HG03060 (cell line): Measurements from ENCODE around the gene CGB1.
"Not testable (repeated sequence)": the region's sequence is repeated elsewhere in the genome, so short reads cannot be mapped to it uniquely, and the experiment has no call there.

Source experiments
- ATAC-seq: cut with Tn5 transposase; IDR thresholded peaks from one replicate; pipeline ENCODE4 v1.9.1; 2021; ENCODE audit warnings: low read depth, moderate number of reproducible peaks; ENCODE audit not compliant: unreplicated experiment

The CGB1 gene

GRCh38 chr19:49036815-49037214, at the start of gene CGB1:
Gene CGB1 (minus strand): TSS chr19:49036895. CDS start chr19:49036711, 184 bp downstream.
- ATAC-seq, result not testable (repeated sequence)

DNA sequence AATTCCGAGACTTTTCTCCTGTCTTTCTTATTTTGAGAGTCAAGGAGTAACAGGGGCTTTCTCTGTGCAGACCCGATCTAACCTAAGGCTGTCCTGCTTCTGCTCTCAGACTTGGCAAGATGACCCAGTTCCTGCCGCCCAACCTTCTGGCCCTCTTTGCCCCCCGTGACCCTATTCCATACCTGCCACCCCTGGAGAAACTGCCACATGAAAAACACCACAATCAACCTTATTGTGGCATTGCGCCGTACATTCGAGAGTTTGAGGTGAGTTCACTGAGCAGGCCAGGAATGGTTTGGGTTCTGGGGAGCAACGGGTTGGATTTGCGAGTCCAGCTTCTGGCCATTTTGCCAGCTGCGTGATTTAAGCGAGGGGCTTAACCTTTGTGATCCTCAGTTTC, 49.6 kb upstream of the CGB1 start:
- no peak for ATAC-seq

DNA sequence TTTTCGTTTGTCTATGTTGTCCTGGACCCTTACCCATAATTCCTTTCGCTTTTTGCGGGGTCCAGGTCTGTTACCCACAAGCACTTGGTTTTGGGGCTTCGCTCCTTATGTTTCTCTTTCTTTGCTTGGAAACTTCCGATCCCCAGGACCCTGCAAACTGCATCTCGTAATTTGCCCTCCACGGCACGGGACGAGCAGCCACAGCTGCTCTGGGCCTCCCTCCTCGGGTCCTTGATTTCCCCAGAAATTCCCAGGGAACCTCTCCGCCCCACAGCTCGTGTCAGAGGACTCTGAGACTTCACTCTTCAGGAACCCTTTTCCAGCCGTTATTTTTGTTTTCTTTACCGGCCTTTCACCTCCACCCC, 49.2 kb upstream of the CGB1 start:
- ATAC-seq, result no peak

DNA sequence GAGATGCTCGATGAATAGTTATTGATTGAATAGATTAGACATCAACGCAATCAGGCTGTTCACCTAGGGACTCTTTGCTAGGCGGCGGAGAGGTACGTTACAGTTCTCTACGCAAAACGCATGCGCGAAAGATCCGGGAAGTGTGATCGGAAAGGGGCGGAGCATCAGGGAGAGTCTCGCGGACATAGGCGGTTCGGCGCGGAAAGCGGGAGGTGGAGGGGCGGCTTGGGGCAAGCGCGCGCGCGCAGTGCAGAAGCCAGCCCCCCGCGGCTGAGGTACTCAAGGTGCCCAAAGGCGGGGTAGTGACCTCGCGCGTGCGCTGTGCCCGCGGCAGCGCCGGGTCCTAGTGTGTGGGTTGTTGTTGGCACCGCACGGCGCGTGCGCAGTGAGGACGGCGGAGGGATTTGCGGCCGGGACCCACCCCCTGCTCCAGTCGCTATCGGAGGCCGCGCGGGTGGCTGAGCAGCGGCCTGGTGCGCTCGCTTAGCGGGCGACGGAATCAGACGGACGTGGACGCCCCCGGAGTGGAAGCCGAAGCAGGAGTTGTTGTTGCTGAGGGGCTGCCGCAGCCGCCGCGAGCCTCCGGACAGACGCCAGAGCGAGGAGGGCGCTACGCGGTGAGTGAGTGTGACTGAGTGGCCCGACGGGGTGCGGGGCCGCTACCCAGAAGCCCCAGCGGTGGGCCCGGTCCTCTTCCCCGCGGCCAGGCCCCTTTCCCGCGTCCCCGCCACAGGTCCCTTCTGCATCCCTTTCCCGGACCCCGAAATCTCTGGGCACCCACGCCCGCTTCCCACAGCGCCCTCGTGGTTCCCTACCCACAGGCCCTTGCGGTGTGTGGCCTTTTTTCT, 48.5 kb upstream of the CGB1 start, which contains the start of gene SNRNP70:
Gene SNRNP70, plus strand, starts transcription at position 432 of the 848 bp plus-strand sequence. CDS start 964 bp downstream, outside the sequence.
- peak; percentile 85 for ATAC-seq

DNA sequence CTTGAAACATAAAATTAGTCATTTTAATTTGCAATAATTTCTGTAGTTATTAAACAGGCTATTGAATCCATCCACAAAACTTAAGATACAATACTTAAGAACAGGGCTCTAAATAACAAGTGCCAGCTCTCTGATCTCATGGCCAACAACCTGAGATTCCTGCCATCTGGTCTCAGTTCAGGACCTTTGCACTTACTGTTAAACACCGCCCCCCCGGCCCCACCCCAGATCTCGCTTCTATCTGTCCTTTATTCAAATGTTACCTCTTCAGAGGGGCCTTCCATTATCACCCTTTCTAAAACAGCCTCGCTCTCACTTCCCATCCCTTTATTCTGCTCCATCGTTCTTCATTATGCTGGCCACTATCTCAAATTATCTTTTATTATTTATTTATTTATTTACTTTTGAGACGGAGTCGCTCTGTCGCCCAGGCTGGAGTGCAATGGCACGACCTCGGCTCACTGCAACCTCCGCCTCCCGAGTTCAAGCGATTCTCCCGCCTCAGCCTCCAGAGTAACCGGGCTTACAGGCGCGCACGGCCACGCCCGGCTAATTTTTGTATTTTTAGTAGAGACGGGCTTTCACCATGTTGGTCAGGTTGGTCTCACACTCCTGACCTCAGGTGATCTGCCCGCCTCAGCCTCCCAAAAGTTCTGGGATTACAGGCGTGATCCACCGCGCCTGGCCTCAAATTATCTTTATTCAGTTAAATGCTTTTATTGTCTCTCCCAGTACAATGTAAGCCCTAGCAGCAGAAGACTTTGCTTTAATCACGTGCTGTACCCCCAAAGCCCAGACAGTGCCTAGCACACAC, 47.7 kb upstream of the CGB1 start:
- ATAC-seq, result no peak

- ATAC-seq, result no peak
Measured at GRCh38 chr19:49081273-49081672, 44.6 kb upstream of the CGB1 start.

DNA sequence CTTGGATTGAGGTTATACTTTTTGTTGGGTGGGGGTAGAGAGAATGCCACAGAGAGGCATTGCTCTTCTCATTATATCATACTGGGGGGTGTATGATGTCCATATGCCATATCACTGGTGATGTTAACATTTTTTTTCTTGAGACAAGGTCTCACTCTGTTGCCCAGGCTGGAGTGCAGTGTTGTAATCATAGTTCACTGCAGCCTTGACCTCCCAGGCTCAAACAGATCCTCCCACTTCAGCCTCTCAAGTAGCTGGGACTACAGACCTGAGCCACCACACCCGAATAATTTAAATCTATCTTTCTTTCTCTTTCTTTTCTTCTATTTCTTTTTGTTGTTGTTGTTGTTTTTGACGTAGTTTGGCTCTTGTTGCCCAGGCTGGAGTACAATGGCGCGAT, 43.7 kb upstream of the CGB1 start:
- ATAC-seq, result no peak

DNA sequence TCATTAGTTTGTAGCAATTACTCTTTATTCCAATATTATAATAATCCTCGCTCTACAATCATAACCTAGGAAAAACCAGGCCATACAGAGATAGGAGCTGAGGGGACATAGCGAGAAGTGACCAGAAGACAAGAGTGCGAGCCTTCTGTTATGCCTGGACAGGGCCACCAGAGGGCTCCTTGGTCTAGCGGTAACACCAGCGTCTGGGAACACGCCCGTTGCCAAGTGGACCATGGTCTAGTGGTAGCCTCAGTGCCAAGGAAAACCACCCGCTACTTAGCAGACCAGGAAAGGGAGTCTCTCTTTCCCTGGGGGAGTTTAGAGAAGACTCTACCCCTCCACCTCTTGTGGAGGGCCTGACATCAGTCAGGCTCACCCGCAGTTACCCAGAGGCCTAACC, 38.2 kb upstream of the CGB1 start:
- ATAC-seq, result not testable (repeated sequence)

GRCh38 chr19:49073514-49074378, 37.1 kb upstream of the CGB1 start:
- ATAC-seq, result no peak

DNA sequence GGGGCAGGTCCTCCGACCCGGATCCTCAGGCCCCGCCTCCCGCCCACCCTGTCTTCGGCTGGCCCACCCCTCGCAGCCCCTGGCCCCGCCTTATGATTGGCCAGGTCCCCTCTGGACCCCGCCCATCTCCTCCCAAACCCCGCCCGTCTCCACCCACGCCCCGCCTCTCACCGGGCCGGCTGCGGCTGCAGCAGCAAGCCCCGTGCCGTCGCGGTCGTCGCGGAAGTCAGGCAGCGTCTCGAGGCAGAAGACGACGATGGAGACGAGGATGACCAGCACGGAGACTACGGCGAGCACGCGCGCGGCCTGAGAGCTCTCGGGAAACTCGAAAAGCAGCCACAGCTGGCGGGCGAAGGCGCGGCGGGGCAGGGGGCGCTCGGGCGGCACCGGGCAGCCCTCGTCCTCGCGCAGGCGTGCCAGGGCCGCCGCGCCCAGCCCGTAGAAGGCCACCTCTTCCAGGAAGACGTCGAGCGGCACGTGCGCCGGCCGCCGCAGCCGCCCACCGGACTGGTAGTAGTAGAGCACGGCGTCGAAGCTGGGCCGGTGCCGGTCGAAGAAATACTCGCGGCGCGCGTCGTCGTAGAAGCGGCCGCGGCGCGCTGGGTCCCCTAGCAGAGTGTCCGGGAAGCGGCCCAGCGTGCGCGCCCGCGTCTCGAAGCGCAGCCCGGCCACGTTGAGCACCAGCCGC, 35.3 kb upstream of the CGB1 start:
- no peak for ATAC-seq

DNA sequence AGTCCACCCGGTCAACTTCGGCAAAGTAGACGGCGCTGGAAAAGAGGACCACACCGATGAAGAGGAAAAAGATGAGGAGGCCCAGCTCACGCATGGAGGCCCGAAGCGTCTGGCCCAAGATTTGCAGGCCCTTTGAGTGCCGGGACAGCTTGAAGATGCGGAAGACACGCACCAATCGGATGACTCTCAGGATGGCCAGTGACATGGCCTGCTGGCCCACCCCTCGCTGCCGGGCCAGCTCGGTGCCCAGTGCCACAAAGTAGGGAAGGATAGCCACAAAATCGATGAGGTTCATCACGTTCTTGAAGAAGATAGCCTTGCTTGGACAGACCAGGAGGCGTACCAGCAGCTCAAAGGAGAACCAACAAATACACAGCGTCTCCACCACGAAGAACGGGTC, 33.7 kb upstream of the CGB1 start:
- no peak for ATAC-seq

- ATAC-seq, result no peak
Measured at GRCh38 chr19:49069026-49069425, 32.3 kb upstream of the CGB1 start.

- no peak for ATAC-seq
Measured at GRCh38 chr19:49067554-49067953, 30.9 kb upstream of the CGB1 start.

- ATAC-seq, result no peak
Measured at GRCh38 chr19:49065905-49066512, 29.3 kb upstream of the CGB1 start.

- ATAC-seq, result no peak
Measured at GRCh38 chr19:49064768-49065611, 28.3 kb upstream of the CGB1 start, which contains the start of gene NTF4. Gene NTF4 (minus strand): TSS chr19:49064818. CDS start chr19:49061997, 2,821 bp downstream.

DNA sequence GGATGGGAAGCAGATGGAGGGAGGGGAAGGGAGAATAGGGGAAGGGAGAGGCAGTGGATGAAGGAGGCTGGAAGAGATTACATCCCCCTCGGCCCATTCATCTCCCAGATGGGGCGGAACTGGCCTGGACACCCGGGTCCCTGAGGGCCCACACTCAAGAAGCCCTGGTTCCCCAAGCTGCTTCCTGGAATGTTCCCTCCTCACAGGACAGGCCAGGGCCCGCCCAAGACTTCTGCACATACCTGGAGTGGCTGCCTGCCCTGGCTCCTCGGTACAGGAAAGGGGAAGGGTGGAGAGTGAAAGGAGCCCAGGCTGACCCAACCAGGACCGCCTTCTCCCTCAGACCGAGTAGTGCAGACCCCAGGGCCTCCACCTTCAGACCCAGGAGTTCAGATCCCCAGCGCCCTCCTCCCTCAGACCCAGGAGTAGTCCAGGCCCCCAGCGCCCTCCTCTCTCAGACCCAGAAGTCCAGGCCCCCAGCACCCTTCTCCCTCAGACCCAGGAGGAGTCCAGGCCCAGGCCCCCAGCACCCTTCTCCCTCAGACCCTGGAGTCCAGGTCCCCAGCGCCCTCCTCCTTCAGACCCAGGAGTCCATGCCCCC, 27.4 kb upstream of the CGB1 start:
- ATAC-seq, result no peak

DNA sequence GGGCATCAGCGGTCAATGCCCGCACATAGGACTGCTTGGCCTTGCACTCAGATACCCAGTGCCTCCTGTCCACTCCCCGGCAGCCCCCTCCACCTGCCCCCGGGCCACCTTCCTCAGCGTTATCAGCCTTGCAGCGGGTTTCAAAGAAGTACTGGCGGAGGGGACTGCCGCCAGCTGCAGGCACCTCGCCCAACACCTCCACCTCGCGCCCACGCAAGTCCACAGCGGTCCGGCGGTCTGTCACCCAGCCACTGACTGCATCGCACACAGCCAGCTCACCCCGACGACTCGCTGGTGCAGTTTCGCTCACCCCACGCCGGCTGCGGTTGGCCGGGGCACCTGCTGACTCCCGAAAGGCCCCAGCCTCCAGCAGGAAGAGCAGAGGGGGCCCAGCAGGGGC, 24.8 kb upstream of the CGB1 start:
- no peak for ATAC-seq

DNA sequence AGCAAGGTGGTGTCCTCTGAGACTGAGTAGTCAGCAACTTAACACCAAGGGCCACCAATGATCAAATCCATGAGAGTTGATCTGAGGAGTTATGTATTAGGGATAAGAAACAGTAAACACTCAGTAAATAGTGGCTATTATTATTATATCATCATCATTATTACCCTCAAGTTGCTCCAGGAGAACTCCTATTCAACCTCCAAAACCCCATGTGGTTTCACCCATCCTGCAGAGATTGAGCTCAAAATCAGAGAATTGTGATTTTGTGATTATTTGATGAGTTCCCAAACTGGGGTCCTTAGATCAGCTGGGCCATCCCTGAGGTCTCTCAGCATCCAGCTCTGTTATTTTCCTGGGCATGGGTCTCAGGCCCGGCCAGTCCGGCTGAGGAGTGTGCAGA, 24.3 kb upstream of the CGB1 start:
- ATAC-seq, result no peak
